A673 (cell line): ENCODE results near the gene DHPS.

Source experiments
- EZH2 ChIP-seq: fragments of 200-600 bp; sonication (generic); IDR thresholded peaks from 2 replicates; pipeline ENCODE4 v1.6.1; 2017; ENCODE audit warnings: borderline replicate concordance, low read depth, mild to moderate bottlenecking, mixed read lengths, antibody characterized with exemption, low read length; ENCODE audit not compliant: poor library complexity, severe bottlenecking
- TF ChIP-seq, protein P1 (sequence below): fragments of 300-800, 200-600 bp; sonication (generic); conservative IDR thresholded peaks from 2 replicates; pipeline ENCODE4 v1.5.1; 2017; ENCODE audit warnings: low read depth, mild to moderate bottlenecking, antibody characterized with exemption, low read length, moderate library complexity, mixed read lengths

- TF ChIP-seq, protein P1, sequence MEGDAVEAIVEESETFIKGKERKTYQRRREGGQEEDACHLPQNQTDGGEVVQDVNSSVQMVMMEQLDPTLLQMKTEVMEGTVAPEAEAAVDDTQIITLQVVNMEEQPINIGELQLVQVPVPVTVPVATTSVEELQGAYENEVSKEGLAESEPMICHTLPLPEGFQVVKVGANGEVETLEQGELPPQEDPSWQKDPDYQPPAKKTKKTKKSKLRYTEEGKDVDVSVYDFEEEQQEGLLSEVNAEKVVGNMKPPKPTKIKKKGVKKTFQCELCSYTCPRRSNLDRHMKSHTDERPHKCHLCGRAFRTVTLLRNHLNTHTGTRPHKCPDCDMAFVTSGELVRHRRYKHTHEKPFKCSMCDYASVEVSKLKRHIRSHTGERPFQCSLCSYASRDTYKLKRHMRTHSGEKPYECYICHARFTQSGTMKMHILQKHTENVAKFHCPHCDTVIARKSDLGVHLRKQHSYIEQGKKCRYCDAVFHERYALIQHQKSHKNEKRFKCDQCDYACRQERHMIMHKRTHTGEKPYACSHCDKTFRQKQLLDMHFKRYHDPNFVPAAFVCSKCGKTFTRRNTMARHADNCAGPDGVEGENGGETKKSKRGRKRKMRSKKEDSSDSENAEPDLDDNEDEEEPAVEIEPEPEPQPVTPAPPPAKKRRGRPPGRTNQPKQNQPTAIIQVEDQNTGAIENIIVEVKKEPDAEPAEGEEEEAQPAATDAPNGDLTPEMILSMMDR: no peak
- TF ChIP-seq EZH2: no peak
Observed at GRCh38 chr19:12721656-12722565, 40.2 kb upstream of the DHPS start.
